HG03558 (cell line): Measurements from ENCODE around the gene AUH.

Experiments used
- ATAC-seq: cut with Tn5 transposase; IDR thresholded peaks from one replicate; pipeline ENCODE4 v1.9.1; 2021; ENCODE audit warnings: moderate number of reproducible peaks; ENCODE audit not compliant: unreplicated experiment; ENCODE audit errors: extremely low read depth

Gene AUH

GRCh38 chr9:91178281-91179236 is 183.2 kb downstream of the AUH start:
- ATAC-seq: no peak

GRCh38 chr9:91177661-91178280 is 183.9 kb downstream of the AUH start:
- no peak for ATAC-seq

- ATAC-seq: no peak
Observed at GRCh38 chr9:91177081-91177480, 184.6 kb downstream of the AUH start.

GRCh38 chr9:91176426-91176825 is 185.3 kb downstream of the AUH start:
- ATAC-seq: no peak

- no peak for ATAC-seq
Observed at GRCh38 chr9:91174772-91175171, 186.9 kb downstream of the AUH start.

GRCh38 chr9:91172329-91172728 is 189.4 kb downstream of the AUH start:
- ATAC-seq: no peak

GRCh38 chr9:91170951-91171350 is 190.8 kb downstream of the AUH start:
- no peak for ATAC-seq

- ATAC-seq: no peak
Observed at GRCh38 chr9:91166796-91167366, 194.8 kb downstream of the AUH start.

GRCh38 chr9:91164724-91165520 is 196.8 kb downstream of the AUH start:
- no peak for ATAC-seq
